GM23338 (cell line): Measurements from ENCODE around the gene PHLDB1. TPM values are rescaled to one million over a fixed set of nuclear protein-coding genes. Genes with fewer than 3 reads are reported as not detected.

Experiments used
- ATAC-seq: fragments of 200-7000 bp; cut with Tn5 transposase; 3 replicates; pipeline ENCODE4 v1.9.1; 2020
- DNase-seq: peaks from one replicate; pipeline ENCODE4 v3.0.0-alpha.2; 2015; ENCODE audit warnings: low spot score
- H2AFZ ChIP-seq: fragments of 200-600 bp; sonication (generic); 2 replicates; pipeline ENCODE4 v1.8.0; 2016; ENCODE audit warnings: antibody characterized with exemption, mild to moderate bottlenecking, moderate library complexity
- H3F3A ChIP-seq: fragments of 200-600 bp; sonication (generic); replicated peaks from 2 replicates; pipeline ENCODE4 v1.8.0; 2017; ENCODE audit warnings: antibody characterized with exemption, mixed run types, low read depth
- H3K27ac ChIP-seq: fragments of 200-600 bp; sonication (generic); 2 replicates; pipeline ENCODE4 v1.6.1; 2016; ENCODE audit warnings: low read depth
- H3K27me3 ChIP-seq: fragments of 200-600 bp; sonication (generic); 2 replicates; pipeline ENCODE4 v1.8.0; 2016; ENCODE audit warnings: mild to moderate bottlenecking, mixed run types, moderate library complexity; ENCODE audit not compliant: insufficient read depth
- H3K36me3 ChIP-seq: fragments of 200-600 bp; sonication (generic); 2 replicates; pipeline ENCODE4 v1.8.0; 2016; ENCODE audit warnings: mild to moderate bottlenecking; ENCODE audit not compliant: insufficient read depth
- H3K4me1 ChIP-seq: fragments of 200-600 bp; sonication (generic); 2 replicates; pipeline ENCODE4 v1.8.0; 2016; ENCODE audit warnings: mild to moderate bottlenecking, moderate library complexity; ENCODE audit not compliant: insufficient read depth
- H3K4me2 ChIP-seq: fragments of 200-600 bp; sonication (generic); 2 replicates; pipeline ENCODE4 v1.7.1; 2017; ENCODE audit warnings: mixed run types
- H3K4me3 ChIP-seq: fragments of 200-600 bp; sonication (generic); 2 replicates; pipeline ENCODE4 v1.6.1; 2016; ENCODE audit warnings: mixed run types
- H3K79me2 ChIP-seq: fragments of 200-600 bp; sonication (generic); replicated peaks from 2 replicates; pipeline ENCODE4 v1.8.0; 2017; ENCODE audit warnings: mild to moderate bottlenecking; ENCODE audit not compliant: insufficient read depth
- H3K9me2 ChIP-seq: fragments of 200-600 bp; sonication (generic); 2 replicates; pipeline ENCODE4 v1.8.0; 2017; ENCODE audit not compliant: insufficient read depth
- H4K20me1 ChIP-seq: fragments of 200-600 bp; sonication (generic); replicated peaks from 2 replicates; pipeline ENCODE4 v1.8.0; 2017; ENCODE audit warnings: mild to moderate bottlenecking; ENCODE audit not compliant: insufficient read depth
- H3K27ac Mint-ChIP-seq: 2 replicates; pipeline ENCODE4 v1.8.0; 2020; ENCODE audit warnings: inconsistent platforms, mild to moderate bottlenecking, moderate library complexity, mixed read lengths
- H3K27me3 Mint-ChIP-seq: 3 replicates; pipeline ENCODE4 v1.8.0; 2022; ENCODE audit warnings: low read depth, mild to moderate bottlenecking, moderate library complexity, mixed read lengths, inconsistent platforms; ENCODE audit not compliant: insufficient read depth, poor library complexity
- H3K36me3 Mint-ChIP-seq: 3 replicates; pipeline ENCODE4 v1.8.0; 2021; ENCODE audit warnings: low read depth, mild to moderate bottlenecking, inconsistent platforms, moderate library complexity, mixed read lengths
- H3K4me1 Mint-ChIP-seq: 3 replicates; pipeline ENCODE4 v1.8.0; 2020; ENCODE audit warnings: mild to moderate bottlenecking, inconsistent platforms, mixed read lengths
- H3K4me3 Mint-ChIP-seq: 3 replicates; pipeline ENCODE4 v1.8.0; 2021; ENCODE audit warnings: moderate library complexity, mild to moderate bottlenecking, inconsistent platforms, mixed read lengths
- H3K9me3 Mint-ChIP-seq: 3 replicates; pipeline ENCODE4 v1.8.0; 2020; ENCODE audit warnings: moderate library complexity, mild to moderate bottlenecking, inconsistent platforms, mixed read lengths
- CREB1 ChIP-seq: fragments of 250-450 bp; sonication (Bioruptor Pico); IDR thresholded peaks from 2 replicates; pipeline ENCODE4 v1.5.0; 2020; ENCODE audit warnings: low read depth, mild to moderate bottlenecking, moderate library complexity
- EZH2 ChIP-seq: fragments of 200-600 bp; sonication (generic); IDR thresholded peaks from one replicate; pipeline ENCODE4 v1.8.0; 2017; ENCODE audit warnings: antibody characterized with exemption, mild to moderate bottlenecking, low read depth; ENCODE audit not compliant: unreplicated experiment
- EZH2phosphoT487 ChIP-seq: fragments of 200-600 bp; sonication (generic); IDR thresholded peaks from one replicate; pipeline ENCODE4 v1.8.1; 2018; ENCODE audit warnings: antibody characterized with exemption; ENCODE audit not compliant: unreplicated experiment
- JUNB ChIP-seq: IDR thresholded peaks from one replicate; pipeline ENCODE4 v1.6.1; 2016; ENCODE audit warnings: antibody characterized with exemption; ENCODE audit not compliant: unreplicated experiment
- NANOG ChIP-seq: IDR thresholded peaks from 2 replicates; pipeline ENCODE4 v1.6.1; 2016; ENCODE audit warnings: antibody characterized with exemption, borderline replicate concordance
- POLR2AphosphoS5 ChIP-seq: IDR thresholded peaks from 2 replicates; pipeline ENCODE4 v1.6.1; 2016; ENCODE audit warnings: antibody characterized with exemption, low read depth
- STAT1 ChIP-seq: IDR thresholded peaks from one replicate; pipeline ENCODE4 v1.6.1; 2016; ENCODE audit warnings: antibody characterized with exemption; ENCODE audit not compliant: unreplicated experiment
- ZNF114 ChIP-seq: fragments of 250-450 bp; sonication (Bioruptor Pico); IDR thresholded peaks from 2 replicates; pipeline ENCODE4 v1.5.0; 2020; ENCODE audit warnings: mild to moderate bottlenecking, moderate library complexity
- ZNF331 ChIP-seq: fragments of 250-450 bp; sonication (Bioruptor Pico); IDR thresholded peaks from 2 replicates; pipeline ENCODE4 v1.5.0; 2020; ENCODE audit warnings: low read depth, mild to moderate bottlenecking, moderate library complexity
- polyA plus RNA-seq: library from polyadenylated mRNA; unstranded; fragments of >200 nt; fragmentation: Nextera tagmentation; extraction: Ambion mirVana; gene quantifications from 2 replicates; pipeline ENCODE4 v1.2.1, GENCODE V29; 2016
- total RNA-seq: library from RNA; depleted of rRNA; stranded (reverse); fragments of >200 nt; shearing (Covaris generic); gene quantifications from 2 replicates; pipeline ENCODE4 v1.2.3, GENCODE V29; 2014
- TF ChIP-seq, protein P1 (sequence below): fragments of 250-450 bp; sonication (Bioruptor Pico); IDR thresholded peaks from 2 replicates; pipeline ENCODE4 v1.5.0; 2020; ENCODE audit warnings: mild to moderate bottlenecking, moderate library complexity
- TF ChIP-seq, protein P2 (sequence below): IDR thresholded peaks from 2 replicates; pipeline ENCODE4 v1.6.1; 2016; ENCODE audit warnings: antibody characterized with exemption
- TF ChIP-seq, protein P3 (sequence below): IDR thresholded peaks from one replicate; pipeline ENCODE4 v1.6.1; 2018; ENCODE audit warnings: antibody characterized with exemption; ENCODE audit not compliant: unreplicated experiment

The PHLDB1 gene
- total and polyA plus RNA-seq, 2 experiments from 2014 or later, result 46.0 to 85.2 TPM

DNA sequence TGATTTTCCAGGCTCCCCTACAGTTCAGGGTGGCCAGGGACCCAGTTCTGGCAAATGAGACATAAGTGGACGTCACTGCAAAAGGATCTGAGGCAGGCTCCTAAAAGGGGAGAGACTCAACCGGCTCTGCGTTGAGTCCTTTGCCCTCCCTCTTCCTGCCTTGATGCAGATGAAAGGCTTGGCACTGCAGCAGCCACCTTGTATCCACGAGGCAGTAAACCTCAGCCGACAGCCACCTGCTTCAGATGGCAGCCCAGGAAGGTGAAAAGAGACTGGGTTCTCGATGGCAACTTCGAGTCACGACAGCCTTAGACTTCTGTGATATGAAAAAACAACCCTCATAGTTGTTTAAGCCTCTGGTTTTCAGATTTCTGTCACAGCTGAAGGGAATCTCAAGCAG, 86.8 kb downstream of the PHLDB1 start (continued):
- TF ChIP-seq, protein P1, sequence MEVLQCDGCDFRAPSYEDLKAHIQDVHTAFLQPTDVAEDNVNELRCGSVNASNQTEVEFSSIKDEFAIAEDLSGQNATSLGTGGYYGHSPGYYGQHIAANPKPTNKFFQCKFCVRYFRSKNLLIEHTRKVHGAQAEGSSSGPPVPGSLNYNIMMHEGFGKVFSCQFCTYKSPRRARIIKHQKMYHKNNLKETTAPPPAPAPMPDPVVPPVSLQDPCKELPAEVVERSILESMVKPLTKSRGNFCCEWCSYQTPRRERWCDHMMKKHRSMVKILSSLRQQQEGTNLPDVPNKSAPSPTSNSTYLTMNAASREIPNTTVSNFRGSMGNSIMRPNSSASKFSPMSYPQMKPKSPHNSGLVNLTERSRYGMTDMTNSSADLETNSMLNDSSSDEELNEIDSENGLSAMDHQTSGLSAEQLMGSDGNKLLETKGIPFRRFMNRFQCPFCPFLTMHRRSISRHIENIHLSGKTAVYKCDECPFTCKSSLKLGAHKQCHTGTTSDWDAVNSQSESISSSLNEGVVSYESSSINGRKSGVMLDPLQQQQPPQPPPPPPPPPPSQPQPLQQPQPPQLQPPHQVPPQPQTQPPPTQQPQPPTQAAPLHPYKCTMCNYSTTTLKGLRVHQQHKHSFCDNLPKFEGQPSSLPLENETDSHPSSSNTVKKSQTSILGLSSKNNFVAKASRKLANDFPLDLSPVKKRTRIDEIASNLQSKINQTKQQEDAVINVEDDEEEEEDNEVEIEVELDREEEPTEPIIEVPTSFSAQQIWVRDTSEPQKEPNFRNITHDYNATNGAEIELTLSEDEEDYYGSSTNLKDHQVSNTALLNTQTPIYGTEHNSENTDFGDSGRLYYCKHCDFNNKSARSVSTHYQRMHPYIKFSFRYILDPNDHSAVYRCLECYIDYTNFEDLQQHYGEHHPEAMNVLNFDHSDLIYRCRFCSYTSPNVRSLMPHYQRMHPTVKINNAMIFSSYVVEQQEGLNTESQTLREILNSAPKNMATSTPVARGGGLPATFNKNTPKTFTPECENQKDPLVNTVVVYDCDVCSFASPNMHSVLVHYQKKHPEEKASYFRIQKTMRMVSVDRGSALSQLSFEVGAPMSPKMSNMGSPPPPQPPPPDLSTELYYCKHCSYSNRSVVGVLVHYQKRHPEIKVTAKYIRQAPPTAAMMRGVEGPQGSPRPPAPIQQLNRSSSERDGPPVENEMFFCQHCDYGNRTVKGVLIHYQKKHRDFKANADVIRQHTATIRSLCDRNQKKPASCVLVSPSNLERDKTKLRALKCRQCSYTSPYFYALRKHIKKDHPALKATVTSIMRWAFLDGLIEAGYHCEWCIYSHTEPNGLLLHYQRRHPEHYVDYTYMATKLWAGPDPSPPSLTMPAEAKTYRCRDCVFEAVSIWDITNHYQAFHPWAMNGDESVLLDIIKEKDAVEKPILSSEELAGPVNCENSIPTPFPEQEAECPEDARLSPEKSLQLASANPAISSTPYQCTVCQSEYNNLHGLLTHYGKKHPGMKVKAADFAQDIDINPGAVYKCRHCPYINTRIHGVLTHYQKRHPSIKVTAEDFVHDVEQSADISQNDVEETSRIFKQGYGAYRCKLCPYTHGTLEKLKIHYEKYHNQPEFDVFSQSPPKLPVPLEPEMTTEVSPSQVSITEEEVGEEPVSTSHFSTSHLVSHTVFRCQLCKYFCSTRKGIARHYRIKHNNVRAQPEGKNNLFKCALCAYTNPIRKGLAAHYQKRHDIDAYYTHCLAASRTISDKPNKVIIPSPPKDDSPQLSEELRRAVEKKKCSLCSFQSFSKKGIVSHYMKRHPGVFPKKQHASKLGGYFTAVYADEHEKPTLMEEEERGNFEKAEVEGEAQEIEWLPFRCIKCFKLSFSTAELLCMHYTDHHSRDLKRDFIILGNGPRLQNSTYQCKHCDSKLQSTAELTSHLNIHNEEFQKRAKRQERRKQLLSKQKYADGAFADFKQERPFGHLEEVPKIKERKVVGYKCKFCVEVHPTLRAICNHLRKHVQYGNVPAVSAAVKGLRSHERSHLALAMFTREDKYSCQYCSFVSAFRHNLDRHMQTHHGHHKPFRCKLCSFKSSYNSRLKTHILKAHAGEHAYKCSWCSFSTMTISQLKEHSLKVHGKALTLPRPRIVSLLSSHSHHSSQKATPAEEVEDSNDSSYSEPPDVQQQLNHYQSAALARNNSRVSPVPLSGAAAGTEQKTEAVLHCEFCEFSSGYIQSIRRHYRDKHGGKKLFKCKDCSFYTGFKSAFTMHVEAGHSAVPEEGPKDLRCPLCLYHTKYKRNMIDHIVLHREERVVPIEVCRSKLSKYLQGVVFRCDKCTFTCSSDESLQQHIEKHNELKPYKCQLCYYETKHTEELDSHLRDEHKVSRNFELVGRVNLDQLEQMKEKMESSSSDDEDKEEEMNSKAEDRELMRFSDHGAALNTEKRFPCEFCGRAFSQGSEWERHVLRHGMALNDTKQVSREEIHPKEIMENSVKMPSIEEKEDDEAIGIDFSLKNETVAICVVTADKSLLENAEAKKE (CRISPR knock-in tag), result no peak
- TF ChIP-seq ZNF114 (no peak), EZH2 (no peak), EZH2phosphoT487 (no peak), JUNB (no peak), CREB1 (no peak), NANOG (no peak)
- TF ChIP-seq, protein P2, sequence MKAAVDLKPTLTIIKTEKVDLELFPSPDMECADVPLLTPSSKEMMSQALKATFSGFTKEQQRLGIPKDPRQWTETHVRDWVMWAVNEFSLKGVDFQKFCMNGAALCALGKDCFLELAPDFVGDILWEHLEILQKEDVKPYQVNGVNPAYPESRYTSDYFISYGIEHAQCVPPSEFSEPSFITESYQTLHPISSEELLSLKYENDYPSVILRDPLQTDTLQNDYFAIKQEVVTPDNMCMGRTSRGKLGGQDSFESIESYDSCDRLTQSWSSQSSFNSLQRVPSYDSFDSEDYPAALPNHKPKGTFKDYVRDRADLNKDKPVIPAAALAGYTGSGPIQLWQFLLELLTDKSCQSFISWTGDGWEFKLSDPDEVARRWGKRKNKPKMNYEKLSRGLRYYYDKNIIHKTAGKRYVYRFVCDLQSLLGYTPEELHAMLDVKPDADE, result no peak

DNA sequence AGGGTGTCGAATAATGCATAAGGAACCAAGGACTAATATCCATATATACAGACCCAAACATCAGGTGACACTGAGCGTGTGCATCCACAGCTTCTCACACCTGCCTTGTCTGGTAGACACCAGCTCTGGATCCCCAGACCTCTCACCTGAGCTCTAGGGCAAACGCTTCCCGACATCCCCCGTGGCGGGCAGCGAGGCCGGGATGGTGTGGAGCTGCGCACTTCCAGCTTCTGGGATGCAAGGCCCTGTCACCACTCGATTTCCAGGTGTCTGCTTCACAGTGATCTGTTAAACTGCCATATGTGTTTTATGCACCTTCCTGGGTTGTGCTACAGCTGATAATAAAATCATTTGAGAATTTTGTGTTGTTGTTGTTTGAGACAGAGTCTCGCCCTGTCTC, 87.4 kb downstream of the PHLDB1 start:
- H3K9me3 Mint-ChIP-seq, result peaks cover 4% of the 10 kb centered on the region
- Histone ChIP-seq H3K4me2 (no peak overlapping the region), H2AFZ (no peak overlapping the region), H3K79me2 (no peaks in the 10 kb centered on the region), H4K20me1 (no peaks in the 10 kb centered on the region), H3K9me2 (no peaks in the 10 kb centered on the region), H3K4me1 (peaks cover 14% of the 10 kb centered on the region; the same call in 1 of the 2 replicates), H3K36me3 (no peaks in the 10 kb centered on the region), H3K4me3 (no peak overlapping the region), H3K27ac (no peak overlapping the region), H3F3A (0 out of 2 replicates have a peak, but pooled peaks cover 4% of the 10 kb centered on the region), H3K27me3 (no peaks in the 10 kb centered on the region)
- peaks cover 4% of the 10 kb centered on the region; the same call in 2 of the 3 replicates for H3K36me3 Mint-ChIP-seq
- ATAC-seq (no peak), DNase-seq (no peak)
- no peak overlapping the region for H3K27ac Mint-ChIP-seq
- no peak overlapping the region for H3K4me3 Mint-ChIP-seq
- H3K27me3 Mint-ChIP-seq, result peaks cover 12% of the 10 kb centered on the region
- peaks cover 35% of the 10 kb centered on the region for H3K4me1 Mint-ChIP-seq
- TF ChIP-seq ZNF114, result no peak
- TF ChIP-seq NANOG, result no peak
- no peak for TF ChIP-seq ZNF331
- no peak for TF ChIP-seq POLR2AphosphoS5
- no peak for TF ChIP-seq CREB1
- no peak for TF ChIP-seq EZH2phosphoT487
- no peak for TF ChIP-seq STAT1
- TF ChIP-seq, protein P3, sequence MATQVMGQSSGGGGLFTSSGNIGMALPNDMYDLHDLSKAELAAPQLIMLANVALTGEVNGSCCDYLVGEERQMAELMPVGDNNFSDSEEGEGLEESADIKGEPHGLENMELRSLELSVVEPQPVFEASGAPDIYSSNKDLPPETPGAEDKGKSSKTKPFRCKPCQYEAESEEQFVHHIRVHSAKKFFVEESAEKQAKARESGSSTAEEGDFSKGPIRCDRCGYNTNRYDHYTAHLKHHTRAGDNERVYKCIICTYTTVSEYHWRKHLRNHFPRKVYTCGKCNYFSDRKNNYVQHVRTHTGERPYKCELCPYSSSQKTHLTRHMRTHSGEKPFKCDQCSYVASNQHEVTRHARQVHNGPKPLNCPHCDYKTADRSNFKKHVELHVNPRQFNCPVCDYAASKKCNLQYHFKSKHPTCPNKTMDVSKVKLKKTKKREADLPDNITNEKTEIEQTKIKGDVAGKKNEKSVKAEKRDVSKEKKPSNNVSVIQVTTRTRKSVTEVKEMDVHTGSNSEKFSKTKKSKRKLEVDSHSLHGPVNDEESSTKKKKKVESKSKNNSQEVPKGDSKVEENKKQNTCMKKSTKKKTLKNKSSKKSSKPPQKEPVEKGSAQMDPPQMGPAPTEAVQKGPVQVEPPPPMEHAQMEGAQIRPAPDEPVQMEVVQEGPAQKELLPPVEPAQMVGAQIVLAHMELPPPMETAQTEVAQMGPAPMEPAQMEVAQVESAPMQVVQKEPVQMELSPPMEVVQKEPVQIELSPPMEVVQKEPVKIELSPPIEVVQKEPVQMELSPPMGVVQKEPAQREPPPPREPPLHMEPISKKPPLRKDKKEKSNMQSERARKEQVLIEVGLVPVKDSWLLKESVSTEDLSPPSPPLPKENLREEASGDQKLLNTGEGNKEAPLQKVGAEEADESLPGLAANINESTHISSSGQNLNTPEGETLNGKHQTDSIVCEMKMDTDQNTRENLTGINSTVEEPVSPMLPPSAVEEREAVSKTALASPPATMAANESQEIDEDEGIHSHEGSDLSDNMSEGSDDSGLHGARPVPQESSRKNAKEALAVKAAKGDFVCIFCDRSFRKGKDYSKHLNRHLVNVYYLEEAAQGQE, result no peak
- TF ChIP-seq, protein P2, result no peak
- no peak for TF ChIP-seq JUNB
- no peak for TF ChIP-seq EZH2
